CD4-positive, CD25-positive, alpha-beta regulatory T cell (primary cell): ENCODE measurements around the gene PHF19. TPM values are rescaled to one million over a fixed set of nuclear protein-coding genes. Genes with fewer than 3 reads are reported as not detected.
A peak's percentile ranks its signal among the peaks of the same experiment; 100 is the strongest.

Source experiments
- ATAC-seq, 2 donors: fragments of 150-1000 bp; cut with Tn5 transposase; one replicate each; pipeline ENCODE4 v1.10.0; 2021; ENCODE audit warnings: low read depth in 2 of 2, moderate number of reproducible peaks in 2 of 2, moderate library complexity in 1 of 2
- DNase-seq, 3 donors: peaks; one replicate each; pipeline versions ENCODE4 v3.0.0 to v3.0.0-alpha.2; 2012 to 2022; ENCODE audit warnings: mixed read lengths in 1 of 3
- H3K27ac ChIP-seq: one replicate; pipeline ENCODE4 v1.7.0; 2013; ENCODE audit warnings: mild to moderate bottlenecking, low read length; ENCODE audit not compliant: insufficient read depth, poor library complexity, severe bottlenecking
- H3K27me3 ChIP-seq: one replicate; pipeline ENCODE4 v1.7.0; 2013; ENCODE audit warnings: low read length; ENCODE audit not compliant: control insufficient read depth, insufficient read depth
- H3K36me3 ChIP-seq: one replicate; pipeline ENCODE4 v1.7.0; 2013; ENCODE audit warnings: mild to moderate bottlenecking, low read length, moderate library complexity; ENCODE audit not compliant: control insufficient read depth, insufficient read depth
- H3K4me1 ChIP-seq: 2 replicates; pipeline ENCODE4 v1.7.0; 2013; ENCODE audit warnings: mild to moderate bottlenecking, low read length; ENCODE audit not compliant: insufficient read depth, control insufficient read depth, poor library complexity, severe bottlenecking
- H3K4me3 ChIP-seq: one replicate; pipeline ENCODE4 v1.7.0; 2013; ENCODE audit warnings: low read depth, mild to moderate bottlenecking, low read length, moderate library complexity
- H3K9me3 ChIP-seq, 2 experiments: 1 replicate in 1 of 2; 2 replicates in 1 of 2; pipeline ENCODE4 v1.7.0; 2013; ENCODE audit warnings: low read length in 2 of 2, mild to moderate bottlenecking in 1 of 2, moderate library complexity in 1 of 2; ENCODE audit not compliant: control insufficient read depth in 2 of 2
- H3K27ac Mint-ChIP-seq, 3 donors: one replicate each; pipeline ENCODE4 v1.8.0; 2020 to 2022; ENCODE audit warnings: mild to moderate bottlenecking in 3 of 3, mixed read lengths in 3 of 3, moderate library complexity in 2 of 3
- H3K27me3 Mint-ChIP-seq: one replicate; pipeline ENCODE4 v1.8.0; 2022; ENCODE audit warnings: mild to moderate bottlenecking, mixed read lengths
- H3K36me3 Mint-ChIP-seq: one replicate; pipeline ENCODE4 v1.8.0; 2020; ENCODE audit warnings: mixed read lengths
- H3K4me1 Mint-ChIP-seq, 4 donors: one replicate each; pipeline ENCODE4 v1.8.0; 2020 to 2022; ENCODE audit warnings: mixed read lengths in 4 of 4, mild to moderate bottlenecking in 1 of 4
- H3K4me3 Mint-ChIP-seq, 4 donors: one replicate each; pipeline ENCODE4 v1.8.0; 2020 to 2022; ENCODE audit warnings: mild to moderate bottlenecking in 4 of 4, mixed read lengths in 4 of 4, moderate library complexity in 3 of 4
- H3K9me3 Mint-ChIP-seq, 7 donors: one replicate each; pipeline ENCODE4 v1.8.0; 2020 to 2022; ENCODE audit warnings: mixed read lengths in 7 of 7, mild to moderate bottlenecking in 3 of 7, moderate library complexity in 2 of 7
- polyA plus RNA-seq, 4 donors: library from polyadenylated mRNA; unstranded; fragments of 300-500 nt; fragmentation: Illumina TruSeq; gene quantifications; one replicate each; pipeline ENCODE4 v1.2.3, GENCODE V29; 2021
- total RNA-seq: library from RNA; stranded (reverse); gene quantifications from one replicate; pipeline ENCODE4 v1.2.3, GENCODE V29; 2022

The PHF19 gene
- total and polyA plus RNA-seq, 5 donors from 2014 or later, result 21.4 to 149 (median 40.0) TPM

DNA sequence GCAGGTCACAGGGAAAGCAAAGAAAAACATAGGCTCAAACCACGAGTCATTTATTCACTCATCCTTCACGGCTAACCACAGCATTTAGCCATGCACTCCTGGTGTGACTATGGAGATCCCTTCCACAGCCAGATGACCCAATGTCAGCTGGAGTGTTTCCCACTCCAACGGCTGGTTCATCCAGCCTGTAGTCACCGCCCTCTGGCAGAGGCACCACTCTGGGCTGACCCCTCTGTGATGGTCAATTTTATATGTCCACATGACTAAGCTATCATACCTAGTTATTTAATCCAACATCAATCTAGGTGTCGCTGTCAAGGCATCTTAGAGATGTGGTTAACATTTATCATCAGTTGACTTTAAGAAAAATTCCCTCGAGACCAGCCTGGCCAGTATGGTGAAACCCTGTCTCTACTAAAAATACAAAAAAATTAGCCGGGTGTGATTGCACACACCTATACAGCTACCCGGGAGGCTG lies 9.5 kb upstream of the PHF19 start:
- peak overlapping the region; percentile 74 to 100 (median 77) for H3K27ac Mint-ChIP-seq
- no peaks in the 10 kb centered on the region for H3K36me3 ChIP-seq
- H3K36me3 Mint-ChIP-seq, result peaks cover 6% of the 10 kb centered on the region
- no peaks in the 10 kb centered on the region for H3K27me3 ChIP-seq
- H3K9me3 ChIP-seq, result no peaks in the 10 kb centered on the region
- H3K27ac ChIP-seq, result no peak overlapping the region
- H3K4me3 Mint-ChIP-seq, result peak overlapping the region in 1 of 4 donors; percentile 41
- ATAC-seq (no peak), DNase-seq (no peak)
- no peak overlapping the region for H3K4me3 ChIP-seq
- peaks cover 11 to 78% (median 47%) of the 10 kb centered on the region in 4 donors for H3K4me1 Mint-ChIP-seq
- peaks cover 43% of the 10 kb centered on the region for H3K4me1 ChIP-seq
- no peaks in the 10 kb centered on the region for H3K9me3 Mint-ChIP-seq
- H3K27me3 Mint-ChIP-seq, result no peaks in the 10 kb centered on the region

DNA sequence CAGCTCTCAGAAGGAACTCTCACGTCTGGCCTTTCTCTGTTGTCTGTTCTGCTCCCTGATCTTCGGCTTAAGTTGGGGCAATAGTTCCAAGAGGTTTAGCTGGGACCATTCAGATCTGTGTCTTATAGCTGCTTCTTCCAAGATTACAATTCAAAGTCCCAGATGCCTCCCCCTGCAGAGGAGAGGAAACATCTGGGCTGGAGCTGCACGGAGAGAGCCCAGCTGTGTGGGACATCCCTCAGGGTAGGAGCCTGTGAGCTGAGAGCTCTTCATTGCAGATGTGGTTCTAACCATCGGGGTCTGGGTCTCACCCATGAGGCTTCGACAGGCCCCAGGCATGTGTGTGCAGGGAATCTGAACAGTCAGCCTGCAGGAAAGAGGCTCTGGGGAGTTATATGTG lies 9.0 kb upstream of the PHF19 start:
- H3K9me3 Mint-ChIP-seq, result no peaks in the 10 kb centered on the region
- peaks cover 12 to 78% (median 44%) of the 10 kb centered on the region in 4 donors for H3K4me1 Mint-ChIP-seq
- Histone ChIP-seq H3K4me3 (no peak overlapping the region), H3K4me1 (peaks cover 43% of the 10 kb centered on the region), H3K36me3 (no peaks in the 10 kb centered on the region), H3K27ac (no peak overlapping the region), H3K27me3 (no peaks in the 10 kb centered on the region), H3K9me3 (no peaks in the 10 kb centered on the region)
- ATAC-seq (no peak), DNase-seq (no peak)
- peaks cover 6% of the 10 kb centered on the region for H3K36me3 Mint-ChIP-seq
- peak overlapping the region; percentile 61 to 77 (median 74) for H3K27ac Mint-ChIP-seq
- no peaks in the 10 kb centered on the region for H3K27me3 Mint-ChIP-seq
- peak overlapping the region in 1 of 4 donors; percentile 41 for H3K4me3 Mint-ChIP-seq

- Mint-ChIP-seq H3K9me3 (no peaks in the 10 kb centered on the region), H3K36me3 (peaks cover 6% of the 10 kb centered on the region), H3K27me3 (no peaks in the 10 kb centered on the region), H3K27ac (peak overlapping the region in 2 of 3 donors; percentile 1 to 77), H3K4me3 (peak overlapping the region in 1 of 4 donors; percentile 15), H3K4me1 (peaks cover 15 to 78% (median 43%) of the 10 kb centered on the region in 4 donors)
- Histone ChIP-seq H3K27me3 (no peaks in the 10 kb centered on the region), H3K36me3 (no peaks in the 10 kb centered on the region), H3K27ac (no peak overlapping the region), H3K4me1 (peaks cover 38% of the 10 kb centered on the region), H3K9me3 (no peaks in the 10 kb centered on the region), H3K4me3 (no peak overlapping the region)
- ATAC-seq (no peak), DNase-seq (no peak)
These were observed 8.5 kb upstream of the PHF19 start for GRCh38 chr9:120885457-120885856.

GRCh38 chr9:120883608-120883996 lies 6.6 kb upstream of the PHF19 start:
- Histone ChIP-seq H3K36me3 (no peaks in the 10 kb centered on the region), H3K27ac (no peak overlapping the region), H3K4me1 (peaks cover 42% of the 10 kb centered on the region), H3K9me3 (no peaks in the 10 kb centered on the region), H3K27me3 (no peaks in the 10 kb centered on the region), H3K4me3 (no peak overlapping the region)
- peak overlapping the region; percentile 76 to 93 (median 86) for H3K27ac Mint-ChIP-seq
- H3K4me1 Mint-ChIP-seq, result peaks cover 24 to 78% (median 48%) of the 10 kb centered on the region in 4 donors
- ATAC-seq (no peak), DNase-seq (no peak)
- no peaks in the 10 kb centered on the region for H3K9me3 Mint-ChIP-seq
- peaks cover 6% of the 10 kb centered on the region for H3K36me3 Mint-ChIP-seq
- peak overlapping the region in 1 of 4 donors; percentile 51 for H3K4me3 Mint-ChIP-seq
- H3K27me3 Mint-ChIP-seq, result no peaks in the 10 kb centered on the region

DNA sequence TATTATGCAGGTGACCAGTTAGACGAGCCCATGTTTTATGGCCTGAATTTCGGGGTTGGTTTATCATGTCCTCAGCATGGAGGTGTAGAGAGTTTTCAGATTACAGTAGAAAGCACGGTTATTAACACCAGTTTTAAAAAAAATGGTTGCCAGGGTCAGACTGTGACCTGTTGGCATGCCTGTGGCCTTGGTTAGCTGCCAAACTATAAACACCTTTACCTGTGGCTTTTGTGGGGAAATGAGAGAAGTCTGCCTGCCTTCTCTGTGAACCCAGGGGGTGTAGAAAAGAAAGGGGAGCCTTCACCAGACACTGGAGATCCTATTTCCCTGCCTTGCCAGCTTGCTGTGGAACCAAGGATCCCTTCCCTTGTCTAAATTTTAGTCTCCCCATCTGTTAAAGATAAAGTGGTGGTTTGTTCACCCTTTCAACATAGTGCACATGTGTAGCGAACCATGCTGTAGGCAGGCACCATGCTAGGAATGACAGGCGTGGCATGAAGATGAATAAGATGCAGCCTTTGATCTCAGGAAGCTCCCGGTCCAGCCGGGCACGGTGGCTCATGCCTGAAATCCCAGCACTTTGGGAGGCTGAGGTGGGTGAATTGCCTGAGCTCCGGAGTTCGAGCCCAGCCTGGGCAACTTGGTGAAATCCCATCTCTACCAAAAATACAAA lies 6.1 kb upstream of the PHF19 start:
- Mint-ChIP-seq H3K27me3 (no peaks in the 10 kb centered on the region), H3K36me3 (peaks cover 6% of the 10 kb centered on the region), H3K27ac (peak overlapping the region; percentile 63 to 93 (median 86)), H3K9me3 (no peaks in the 10 kb centered on the region), H3K4me3 (peak overlapping the region in 3 of 4 donors; percentile 7 to 51 (median 19)), H3K4me1 (peaks cover 26 to 78% (median 48%) of the 10 kb centered on the region in 4 donors)
- Histone ChIP-seq H3K4me1 (peaks cover 43% of the 10 kb centered on the region), H3K9me3 (no peaks in the 10 kb centered on the region), H3K27me3 (no peaks in the 10 kb centered on the region), H3K27ac (no peak overlapping the region), H3K36me3 (no peaks in the 10 kb centered on the region), H3K4me3 (peak overlapping the region; percentile 41)
- DNase-seq (peak in 1 of 3 donors; percentile 36), ATAC-seq (no peak)

DNA sequence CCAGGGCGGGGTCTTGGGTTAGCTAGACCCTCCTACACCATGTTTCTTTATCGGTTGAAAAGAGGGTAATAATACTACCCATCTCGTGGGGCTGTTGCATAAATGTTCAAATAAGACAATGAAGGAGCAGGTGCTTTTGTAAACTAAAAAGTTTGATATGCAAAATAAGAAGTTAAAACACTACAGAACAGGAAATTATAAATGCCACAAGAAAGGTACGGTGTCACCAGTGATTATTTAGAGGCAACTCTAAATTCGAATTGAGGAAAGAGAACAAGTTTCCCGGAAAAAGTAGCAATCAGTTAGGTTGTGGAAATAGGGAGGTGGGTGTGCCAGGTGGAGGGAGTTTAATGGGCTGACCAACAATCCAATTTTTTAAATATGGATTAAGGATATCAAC lies 2.5 kb upstream of the PHF19 start:
- Histone ChIP-seq H3K4me1 (peaks cover 67% of the 10 kb centered on the region), H3K27me3 (no peaks in the 10 kb centered on the region), H3K27ac (peak overlapping the region; percentile 94), H3K9me3 (no peaks in the 10 kb centered on the region), H3K4me3 (peak overlapping the region; percentile 94), H3K36me3 (peaks cover 7% of the 10 kb centered on the region)
- DNase-seq (peak in 2 of 3 donors; percentile 45 to 55), ATAC-seq (no peak)
- H3K27me3 Mint-ChIP-seq, result no peaks in the 10 kb centered on the region
- H3K36me3 Mint-ChIP-seq, result peaks cover 2% of the 10 kb centered on the region
- H3K27ac Mint-ChIP-seq, result peak overlapping the region; percentile 95 to 98 (median 96)
- peaks cover 39 to 84% (median 59%) of the 10 kb centered on the region in 4 donors for H3K4me1 Mint-ChIP-seq
- H3K9me3 Mint-ChIP-seq, result no peaks in the 10 kb centered on the region
- H3K4me3 Mint-ChIP-seq, result peak overlapping the region; percentile 96 to 99 (median 98)

DNA sequence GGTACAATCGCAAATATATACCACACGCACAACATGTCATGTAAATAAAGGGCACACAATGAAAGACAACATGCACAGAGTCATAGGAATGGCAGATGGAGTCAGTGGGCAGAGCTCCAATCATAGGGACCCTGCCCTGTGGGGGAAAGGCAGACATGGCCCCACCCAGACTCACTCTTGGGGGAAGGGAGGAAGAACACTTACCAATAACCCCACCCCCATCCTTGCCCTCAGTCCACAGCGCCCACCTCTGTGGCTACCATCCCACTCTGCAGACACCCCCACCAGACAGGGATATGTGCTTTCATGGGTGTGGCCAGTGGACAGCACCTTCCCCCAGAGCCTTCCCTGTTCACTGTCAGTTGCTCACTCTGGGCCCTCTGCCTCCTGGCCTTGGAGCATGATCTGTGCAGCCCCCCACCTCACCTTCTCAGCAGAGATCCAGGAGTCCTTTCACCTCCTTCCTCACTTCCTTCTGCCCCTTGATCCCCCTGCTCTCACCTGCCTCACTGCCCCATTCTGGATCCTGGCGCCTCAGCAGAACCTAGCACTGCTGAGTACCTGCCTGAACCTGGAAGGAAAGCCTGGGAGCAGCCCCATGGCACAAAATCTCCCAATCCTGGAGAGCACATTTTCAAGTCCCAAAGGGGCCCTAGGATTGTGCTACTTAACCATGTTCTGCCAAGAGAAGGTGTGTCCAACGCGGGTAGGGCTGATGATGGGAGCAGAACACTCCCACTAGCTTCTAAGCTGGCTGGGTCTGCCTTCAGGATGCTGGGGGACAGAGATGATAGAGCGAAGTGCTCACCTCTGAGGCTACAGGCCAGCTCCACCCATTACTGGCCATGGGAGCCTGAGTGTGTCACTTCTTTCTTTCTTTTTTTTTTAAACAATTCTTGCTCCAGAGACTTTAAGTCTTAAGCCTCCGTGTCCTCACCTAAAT lies 1.5 kb upstream of the PHF19 start:
- Histone ChIP-seq H3K27me3 (no peaks in the 10 kb centered on the region), H3K4me3 (peak overlapping the region; percentile 94), H3K27ac (peak overlapping the region; percentile 94), H3K4me1 (peaks cover 77% of the 10 kb centered on the region), H3K9me3 (no peaks in the 10 kb centered on the region), H3K36me3 (peaks cover 17% of the 10 kb centered on the region)
- peak in 2 of 3 donors; percentile 20 to 62 for DNase-seq
- Mint-ChIP-seq H3K36me3 (peaks cover 3% of the 10 kb centered on the region), H3K4me1 (peaks cover 39 to 85% (median 61%) of the 10 kb centered on the region in 4 donors), H3K4me3 (peak overlapping the region; percentile 96 to 99 (median 98)), H3K27me3 (no peaks in the 10 kb centered on the region), H3K27ac (peak overlapping the region; percentile 95 to 98 (median 96)), H3K9me3 (no peaks in the 10 kb centered on the region)
- no peak for ATAC-seq
